Hepatic stellate cell (primary cell): Measurements from ENCODE around the gene TREML2.

Source experiments
- DNase-seq: peaks from one replicate; pipeline ENCODE4 v3.0.0; 2011; ENCODE audit warnings: low spot score

Gene TREML2

GRCh38 chr6:41147917-41148316, 53.0 kb downstream of the TREML2 start:
- DNase-seq = no peak
